Fibroblast of villous mesenchyme (primary cell): ENCODE measurements around the gene TPSD1. TPM values are rescaled to one million over a fixed set of nuclear protein-coding genes. Genes with fewer than 3 reads are reported as not detected.

Source experiments
- DNase-seq: peaks from one replicate; pipeline ENCODE4 v3.0.0-alpha.2; 2010; ENCODE audit warnings: low read depth
- H3K4me3 ChIP-seq: 2 replicates; pipeline ENCODE4 v1.5.1; 2011; ENCODE audit warnings: low read depth, mild to moderate bottlenecking, low read length
- total RNA-seq: library from RNA; depleted of rRNA; stranded (reverse); fragments of >200 nt; gene quantifications from 2 replicates; pipeline ENCODE4 v1.2.3, GENCODE V29; 2012
- TF ChIP-seq, protein P1 (sequence below): IDR thresholded peaks from 2 replicates; pipeline ENCODE4 v1.5.1; 2012; ENCODE audit warnings: low read depth, mild to moderate bottlenecking, low read length; ENCODE audit not compliant: insufficient read depth

Gene TPSD1
- total RNA-seq, 1 donor, result not detected

DNA sequence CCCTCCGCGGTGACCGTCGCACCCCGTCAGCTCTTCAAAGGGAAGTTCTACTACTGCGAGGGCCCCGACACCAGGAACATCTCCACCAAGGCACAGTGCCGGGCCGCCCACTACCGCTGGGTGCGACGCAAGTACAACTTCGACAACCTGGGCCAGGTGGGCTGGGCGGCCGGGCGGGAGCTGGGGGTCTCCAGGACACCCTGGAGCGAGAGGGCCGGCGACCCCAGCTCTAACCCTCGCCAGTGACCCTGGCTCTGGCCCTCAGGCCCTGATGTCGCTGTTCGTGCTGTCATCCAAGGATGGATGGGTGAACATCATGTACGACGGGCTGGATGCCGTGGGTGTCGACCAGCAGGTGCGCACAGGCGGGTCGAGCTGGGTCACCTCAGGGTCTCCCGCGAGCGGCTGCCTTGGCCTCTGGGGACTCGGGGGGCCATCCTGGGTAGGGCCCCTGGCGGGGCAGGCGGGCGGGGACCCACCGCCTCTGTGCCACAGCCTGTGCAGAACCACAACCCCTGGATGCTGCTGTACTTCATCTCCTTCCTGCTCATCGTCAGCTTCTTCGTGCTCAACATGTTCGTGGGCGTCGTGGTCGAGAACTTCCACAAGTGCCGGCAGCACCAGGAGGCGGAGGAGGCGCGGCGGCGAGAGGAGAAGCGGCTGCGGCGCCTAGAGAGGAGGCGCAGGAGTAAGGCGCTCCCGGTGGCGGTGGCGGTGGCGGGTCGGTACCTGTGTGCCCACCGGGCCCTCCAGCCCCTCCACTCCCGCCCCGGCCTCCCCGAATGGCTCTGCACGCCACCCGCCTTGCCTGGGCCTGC, 44.2 kb upstream of the TPSD1 start:
- TF ChIP-seq, protein P1, sequence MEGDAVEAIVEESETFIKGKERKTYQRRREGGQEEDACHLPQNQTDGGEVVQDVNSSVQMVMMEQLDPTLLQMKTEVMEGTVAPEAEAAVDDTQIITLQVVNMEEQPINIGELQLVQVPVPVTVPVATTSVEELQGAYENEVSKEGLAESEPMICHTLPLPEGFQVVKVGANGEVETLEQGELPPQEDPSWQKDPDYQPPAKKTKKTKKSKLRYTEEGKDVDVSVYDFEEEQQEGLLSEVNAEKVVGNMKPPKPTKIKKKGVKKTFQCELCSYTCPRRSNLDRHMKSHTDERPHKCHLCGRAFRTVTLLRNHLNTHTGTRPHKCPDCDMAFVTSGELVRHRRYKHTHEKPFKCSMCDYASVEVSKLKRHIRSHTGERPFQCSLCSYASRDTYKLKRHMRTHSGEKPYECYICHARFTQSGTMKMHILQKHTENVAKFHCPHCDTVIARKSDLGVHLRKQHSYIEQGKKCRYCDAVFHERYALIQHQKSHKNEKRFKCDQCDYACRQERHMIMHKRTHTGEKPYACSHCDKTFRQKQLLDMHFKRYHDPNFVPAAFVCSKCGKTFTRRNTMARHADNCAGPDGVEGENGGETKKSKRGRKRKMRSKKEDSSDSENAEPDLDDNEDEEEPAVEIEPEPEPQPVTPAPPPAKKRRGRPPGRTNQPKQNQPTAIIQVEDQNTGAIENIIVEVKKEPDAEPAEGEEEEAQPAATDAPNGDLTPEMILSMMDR, result no peak
- no peak for DNase-seq
- no peak overlapping the region for H3K4me3 ChIP-seq

DNA sequence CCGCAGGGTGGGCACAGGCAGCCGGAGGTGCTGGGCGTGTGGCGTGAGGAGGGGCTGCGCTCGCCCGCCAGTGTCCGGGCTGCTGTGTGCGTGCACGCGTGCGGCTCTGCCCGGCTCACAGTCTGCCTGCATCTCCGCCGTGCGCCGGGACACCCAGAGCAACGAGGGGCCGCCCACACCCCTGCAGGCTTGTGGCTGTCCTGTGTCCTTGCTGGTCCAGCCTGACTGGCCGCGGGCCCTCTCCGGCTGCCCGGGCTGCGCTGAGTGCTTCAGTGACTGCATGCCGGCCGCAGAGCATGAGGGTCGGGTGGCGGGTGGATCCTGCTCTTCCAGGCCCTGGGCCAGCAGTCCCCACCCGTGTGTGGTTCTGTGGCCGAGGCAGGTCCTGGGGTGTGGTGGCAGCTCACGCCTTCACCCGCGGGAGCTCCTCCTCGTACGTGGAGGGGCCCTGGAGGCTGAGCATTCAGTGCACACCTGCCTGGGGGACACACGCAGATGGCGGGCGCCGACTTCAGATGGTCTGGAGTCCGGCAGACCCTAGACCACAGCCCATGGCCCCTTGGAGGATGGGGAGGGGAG, 43.2 kb upstream of the TPSD1 start:
- no peak overlapping the region for H3K4me3 ChIP-seq
- TF ChIP-seq, protein P1, result no peak
- no peak for DNase-seq

DNA sequence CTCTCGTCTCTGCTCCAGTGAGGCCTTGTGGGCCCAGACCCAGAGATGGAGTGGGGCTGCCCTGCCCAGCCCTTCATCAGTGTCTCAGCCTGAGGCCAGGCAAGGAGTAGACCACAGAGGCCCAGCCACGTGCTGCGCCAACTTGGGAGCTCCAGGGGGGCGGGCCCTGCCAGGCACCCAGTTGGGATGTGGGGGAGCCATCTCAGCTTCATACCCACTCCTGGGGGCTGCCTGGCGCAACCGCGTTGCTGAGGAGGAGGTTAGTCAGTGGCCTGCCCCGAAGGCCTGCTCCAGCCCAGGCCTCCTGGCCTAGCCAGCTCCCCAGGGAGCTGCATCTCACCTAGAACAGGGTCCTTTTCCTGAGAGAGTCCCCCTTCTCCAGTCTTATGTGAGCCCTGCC, 42.6 kb upstream of the TPSD1 start:
- no peak for DNase-seq
- TF ChIP-seq, protein P1, result no peak
- no peak overlapping the region for H3K4me3 ChIP-seq

DNA sequence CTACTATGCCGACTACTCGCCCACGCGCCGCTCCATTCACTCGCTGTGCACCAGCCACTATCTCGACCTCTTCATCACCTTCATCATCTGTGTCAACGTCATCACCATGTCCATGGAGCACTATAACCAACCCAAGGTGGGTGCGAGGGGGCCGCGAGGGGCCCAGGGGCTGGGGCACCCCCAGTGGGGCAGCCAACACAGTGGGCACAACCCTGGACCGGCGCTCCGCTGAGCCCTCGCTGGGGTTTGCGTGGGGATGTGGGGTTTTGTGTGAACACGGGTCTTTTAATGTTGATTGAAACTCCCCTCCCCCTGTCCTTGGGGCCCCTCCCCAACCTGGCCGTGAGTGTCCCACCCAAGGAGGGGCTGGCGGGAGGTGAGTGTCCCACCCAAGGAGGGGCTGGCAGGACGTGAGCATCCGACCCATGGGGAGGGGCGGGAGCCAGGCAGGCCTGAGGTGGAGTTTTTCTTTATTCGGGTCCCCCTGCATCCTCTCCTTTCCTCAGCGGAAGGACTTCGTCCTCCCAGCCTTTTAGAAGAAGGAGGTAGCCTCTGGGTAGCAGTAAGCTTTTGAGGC, 42.0 kb upstream of the TPSD1 start:
- DNase-seq, result no peak
- H3K4me3 ChIP-seq, result no peak overlapping the region
- TF ChIP-seq, protein P1, result no peak

DNA sequence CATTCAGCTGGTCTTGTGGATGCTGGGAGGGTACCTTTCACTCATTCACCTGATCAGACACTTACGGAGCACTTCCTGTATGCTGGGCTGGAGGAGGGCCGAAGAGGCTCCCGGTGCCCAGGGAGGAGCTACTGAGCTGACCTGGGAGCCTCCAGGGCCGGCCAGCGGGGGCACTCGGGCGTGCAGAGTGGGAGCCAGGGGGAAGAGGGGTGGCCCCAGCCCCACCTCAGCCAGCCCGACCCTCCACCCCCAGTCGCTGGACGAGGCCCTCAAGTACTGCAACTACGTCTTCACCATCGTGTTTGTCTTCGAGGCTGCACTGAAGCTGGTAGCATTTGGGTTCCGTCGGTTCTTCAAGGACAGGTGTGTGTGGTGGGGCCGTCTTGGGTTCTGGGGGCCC, 41.1 kb upstream of the TPSD1 start:
- TF ChIP-seq, protein P1, result no peak
- DNase-seq, result no peak
- no peak overlapping the region for H3K4me3 ChIP-seq

DNA sequence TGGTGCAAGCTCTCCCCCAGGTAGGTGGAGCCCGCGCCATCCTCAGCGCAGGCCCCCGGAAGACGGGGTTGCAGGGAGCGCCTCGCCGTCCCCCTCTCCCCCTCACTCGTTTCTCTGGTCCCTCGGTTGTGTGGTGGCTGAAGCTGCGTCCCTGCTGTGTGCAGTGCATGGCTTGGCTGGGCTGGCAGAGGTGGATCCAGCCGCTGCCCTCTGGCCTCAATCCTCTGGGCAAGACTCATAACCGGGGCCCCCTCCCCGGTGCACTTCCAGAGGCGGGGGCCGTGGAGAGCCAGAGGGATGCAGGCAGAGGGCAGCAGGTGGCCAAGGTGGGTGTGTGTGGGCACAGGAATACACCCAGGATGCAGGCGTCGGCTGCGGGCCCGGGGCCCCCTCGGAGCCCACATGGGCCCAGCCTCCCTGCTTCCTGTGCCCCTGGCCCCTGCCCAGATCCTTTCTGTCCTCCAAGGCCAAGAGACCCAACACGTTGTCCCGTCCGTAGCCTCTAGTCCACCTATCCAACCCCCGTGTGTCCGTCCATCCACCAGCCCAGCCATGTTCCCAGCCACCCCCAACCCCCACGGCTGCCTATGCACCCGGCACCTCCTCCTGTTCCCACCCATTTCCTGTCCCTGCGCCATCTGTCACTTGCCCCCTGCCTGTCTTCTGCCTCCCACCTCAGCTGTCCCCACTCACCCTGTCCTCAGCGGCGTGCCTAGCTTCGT, 40.1 kb upstream of the TPSD1 start:
- no peak for DNase-seq
- TF ChIP-seq, protein P1, result no peak

More for the DNA sequence above, 40.1 kb upstream of the TPSD1 start:
- no peak overlapping the region for H3K4me3 ChIP-seq
